ENCODE results near the gene PPP2R5E. TPM values are rescaled to one million over a fixed set of nuclear protein-coding genes. Genes with fewer than 3 reads are reported as not detected.

PPP2R5E gene
- total RNA-seq, 2 donors from 2014 or later = 13.9 to 25.5 TPM

- Histone ChIP-seq H3K36me3 (peaks cover 14% of the 10 kb centered on the region), H3K4me1 (ENCODE audit: control insufficient read depth in 1 of 2, low read depth in 2 of 2) (no peaks in the 10 kb centered on the region), H3K27ac (no peak overlapping the region), H3K4me3 (no peak overlapping the region), H3K9me3 (no peaks in the 10 kb centered on the region), H3K27me3 (replicated peaks; ENCODE audit: insufficient read depth) (no peaks in the 10 kb centered on the region)
- ATAC-seq (ENCODE audit: insufficient number of reproducible peaks, low FRiP score, low read depth) (no peak), DNase-seq (ENCODE audit: low spot score) (no peak)
- TF ChIP-seq, protein P1, sequence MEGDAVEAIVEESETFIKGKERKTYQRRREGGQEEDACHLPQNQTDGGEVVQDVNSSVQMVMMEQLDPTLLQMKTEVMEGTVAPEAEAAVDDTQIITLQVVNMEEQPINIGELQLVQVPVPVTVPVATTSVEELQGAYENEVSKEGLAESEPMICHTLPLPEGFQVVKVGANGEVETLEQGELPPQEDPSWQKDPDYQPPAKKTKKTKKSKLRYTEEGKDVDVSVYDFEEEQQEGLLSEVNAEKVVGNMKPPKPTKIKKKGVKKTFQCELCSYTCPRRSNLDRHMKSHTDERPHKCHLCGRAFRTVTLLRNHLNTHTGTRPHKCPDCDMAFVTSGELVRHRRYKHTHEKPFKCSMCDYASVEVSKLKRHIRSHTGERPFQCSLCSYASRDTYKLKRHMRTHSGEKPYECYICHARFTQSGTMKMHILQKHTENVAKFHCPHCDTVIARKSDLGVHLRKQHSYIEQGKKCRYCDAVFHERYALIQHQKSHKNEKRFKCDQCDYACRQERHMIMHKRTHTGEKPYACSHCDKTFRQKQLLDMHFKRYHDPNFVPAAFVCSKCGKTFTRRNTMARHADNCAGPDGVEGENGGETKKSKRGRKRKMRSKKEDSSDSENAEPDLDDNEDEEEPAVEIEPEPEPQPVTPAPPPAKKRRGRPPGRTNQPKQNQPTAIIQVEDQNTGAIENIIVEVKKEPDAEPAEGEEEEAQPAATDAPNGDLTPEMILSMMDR (IDR thresholded peaks at IDR 0.05) = no peak
Observed at GRCh38 chr14:63393012-63393411, 150.2 kb downstream of the PPP2R5E start.

- TF ChIP-seq, protein P1 (IDR thresholded peaks at IDR 0.05) = no peak
- no peaks in the 10 kb centered on the region for H3K27me3 ChIP-seq (replicated peaks; ENCODE audit: insufficient read depth)
- H3K9me3 ChIP-seq = no peaks in the 10 kb centered on the region
- H3K4me1 ChIP-seq (ENCODE audit: control insufficient read depth in 1 of 2, low read depth in 2 of 2) = no peaks in the 10 kb centered on the region
- DNase-seq (ENCODE audit: low spot score) (no peak), ATAC-seq (ENCODE audit: insufficient number of reproducible peaks, low FRiP score, low read depth) (no peak)
- peaks cover 14% of the 10 kb centered on the region for H3K36me3 ChIP-seq
- H3K27ac ChIP-seq = no peak overlapping the region
- H3K4me3 ChIP-seq = no peak overlapping the region
Observed at GRCh38 chr14:63392236-63392635, 150.9 kb downstream of the PPP2R5E start.

- H3K36me3 ChIP-seq = peaks cover 9% of the 10 kb centered on the region
- H3K27ac ChIP-seq = no peak overlapping the region
- no peaks in the 10 kb centered on the region for H3K9me3 ChIP-seq
- no peaks in the 10 kb centered on the region for H3K4me1 ChIP-seq (ENCODE audit: control insufficient read depth in 1 of 2, low read depth in 2 of 2)
- TF ChIP-seq, protein P1 (IDR thresholded peaks at IDR 0.05) = peak; percentile 78
- H3K4me3 ChIP-seq = no peak overlapping the region
- DNase-seq (ENCODE audit: low spot score) = peak; percentile 4
- H3K27me3 ChIP-seq (replicated peaks; ENCODE audit: insufficient read depth) = no peaks in the 10 kb centered on the region
- no peak for ATAC-seq (ENCODE audit: insufficient number of reproducible peaks, low FRiP score, low read depth)
Observed at GRCh38 chr14:63388766-63389431, 154.3 kb downstream of the PPP2R5E start.

DNA sequence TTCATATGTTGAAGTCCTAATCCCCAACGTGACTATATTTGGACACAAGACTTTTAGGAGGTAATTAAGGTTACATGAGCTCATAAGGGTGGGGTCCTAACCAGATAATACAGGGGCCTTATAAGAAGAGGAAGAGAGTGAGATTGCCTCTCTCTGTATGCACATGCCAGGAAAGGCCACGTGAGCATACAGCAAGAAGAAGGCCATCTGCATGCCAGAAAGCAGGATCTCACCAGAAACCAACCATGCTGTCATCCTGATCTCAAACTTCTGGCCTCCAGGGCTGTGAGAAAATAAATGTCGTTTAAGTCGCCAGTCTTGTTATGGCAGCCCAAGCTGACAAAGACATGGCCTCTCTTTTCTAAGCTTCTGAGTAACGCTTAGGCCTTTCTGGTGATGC, 155.5 kb downstream of the PPP2R5E start:
- no peak overlapping the region for H3K27ac ChIP-seq
- no peaks in the 10 kb centered on the region for H3K27me3 ChIP-seq (replicated peaks; ENCODE audit: insufficient read depth)
- no peak overlapping the region for H3K4me3 ChIP-seq
- ATAC-seq (ENCODE audit: insufficient number of reproducible peaks, low FRiP score, low read depth) (no peak), DNase-seq (ENCODE audit: low spot score) (no peak)
- no peaks in the 10 kb centered on the region for H3K9me3 ChIP-seq
- H3K4me1 ChIP-seq (ENCODE audit: control insufficient read depth in 1 of 2, low read depth in 2 of 2) = no peaks in the 10 kb centered on the region
- TF ChIP-seq, protein P1 (IDR thresholded peaks at IDR 0.05) = no peak
- peaks cover 3% of the 10 kb centered on the region for H3K36me3 ChIP-seq

DNA sequence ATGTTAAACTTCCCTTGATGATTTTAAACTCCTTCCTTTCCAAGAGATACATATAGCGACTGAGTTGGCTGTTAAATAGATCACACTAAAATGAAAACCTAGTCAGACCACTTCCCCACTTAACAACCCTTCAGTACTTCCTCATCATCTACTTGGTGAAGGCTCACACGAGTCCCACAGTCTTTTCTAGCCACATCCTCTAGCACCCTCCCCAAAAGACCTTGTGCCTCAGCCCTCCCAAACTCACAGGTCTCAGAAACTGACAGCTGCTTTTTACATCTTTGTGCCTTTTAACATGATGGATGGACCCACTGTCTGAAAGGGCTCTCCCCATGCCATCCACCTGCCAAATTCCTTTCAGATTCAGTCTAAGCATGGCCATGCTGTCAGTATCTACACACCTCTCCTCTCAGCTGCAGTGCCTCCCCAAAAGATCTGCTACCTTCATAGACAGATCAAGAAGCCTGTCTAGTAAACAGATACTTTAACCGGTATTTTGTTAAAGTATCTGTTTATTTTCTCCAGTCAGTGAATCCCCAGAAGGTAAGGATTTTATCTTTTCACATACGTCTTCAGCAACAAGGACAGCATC, 159.3 kb downstream of the PPP2R5E start:
- TF ChIP-seq, protein P1 (IDR thresholded peaks at IDR 0.05) = no peak
- H3K36me3 ChIP-seq = peaks cover 3% of the 10 kb centered on the region

More for the DNA sequence above, 159.3 kb downstream of the PPP2R5E start:
- Histone ChIP-seq H3K27me3 (replicated peaks; ENCODE audit: insufficient read depth) (no peaks in the 10 kb centered on the region), H3K4me3 (no peak overlapping the region), H3K9me3 (no peaks in the 10 kb centered on the region), H3K27ac (no peak overlapping the region), H3K4me1 (ENCODE audit: control insufficient read depth in 1 of 2, low read depth in 2 of 2) (no peaks in the 10 kb centered on the region)
- no peak for ATAC-seq (ENCODE audit: insufficient number of reproducible peaks, low FRiP score, low read depth)
- DNase-seq (ENCODE audit: low spot score) = no peak

Measured in thoracic aorta (tissue), 2 donors.